Stimulated activated CD4-positive, alpha-beta T cell treated with anti-CD3 and anti-CD28 coated beads, Interleukin-2, amount 100 ng/mL, for 24 hours (primary cell): ENCODE results near the gene SOCS1.

Source experiments
- DNase-seq, 2 donors: peaks; one replicate each; pipeline ENCODE4 v3.0.0-alpha.2; 2020

SOCS1 gene

DNA sequence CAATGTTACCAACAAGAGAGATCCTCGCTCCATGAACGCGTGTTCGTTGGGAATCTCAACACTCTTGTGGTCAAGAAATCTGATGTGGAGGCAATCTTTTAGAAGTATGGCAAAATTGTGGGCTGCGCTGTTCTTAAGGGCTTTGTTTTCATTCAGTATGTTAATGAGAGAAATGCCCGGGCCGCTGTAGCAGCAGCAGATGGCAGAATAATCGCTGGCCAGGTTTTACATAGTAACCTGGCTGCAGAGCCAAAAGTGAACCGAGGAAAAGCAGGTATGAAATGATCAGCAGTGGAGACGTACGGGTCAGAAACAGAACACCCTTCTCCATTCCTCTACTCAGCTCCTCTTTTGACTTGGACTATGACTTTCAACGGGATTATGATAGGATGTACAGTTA, 13.3 kb downstream of the SOCS1 start:
- no peak for DNase-seq

GRCh38 chr16:11241480-11242204, 14.4 kb downstream of the SOCS1 start:
- DNase-seq, result no peak

GRCh38 chr16:11240636-11241473, 15.1 kb downstream of the SOCS1 start:
- DNase-seq, result no peak

- no peak for DNase-seq
Observed at GRCh38 chr16:11239644-11240632, 16.1 kb downstream of the SOCS1 start.

GRCh38 chr16:11238272-11239202, 17.5 kb downstream of the SOCS1 start:
- no peak for DNase-seq

DNA sequence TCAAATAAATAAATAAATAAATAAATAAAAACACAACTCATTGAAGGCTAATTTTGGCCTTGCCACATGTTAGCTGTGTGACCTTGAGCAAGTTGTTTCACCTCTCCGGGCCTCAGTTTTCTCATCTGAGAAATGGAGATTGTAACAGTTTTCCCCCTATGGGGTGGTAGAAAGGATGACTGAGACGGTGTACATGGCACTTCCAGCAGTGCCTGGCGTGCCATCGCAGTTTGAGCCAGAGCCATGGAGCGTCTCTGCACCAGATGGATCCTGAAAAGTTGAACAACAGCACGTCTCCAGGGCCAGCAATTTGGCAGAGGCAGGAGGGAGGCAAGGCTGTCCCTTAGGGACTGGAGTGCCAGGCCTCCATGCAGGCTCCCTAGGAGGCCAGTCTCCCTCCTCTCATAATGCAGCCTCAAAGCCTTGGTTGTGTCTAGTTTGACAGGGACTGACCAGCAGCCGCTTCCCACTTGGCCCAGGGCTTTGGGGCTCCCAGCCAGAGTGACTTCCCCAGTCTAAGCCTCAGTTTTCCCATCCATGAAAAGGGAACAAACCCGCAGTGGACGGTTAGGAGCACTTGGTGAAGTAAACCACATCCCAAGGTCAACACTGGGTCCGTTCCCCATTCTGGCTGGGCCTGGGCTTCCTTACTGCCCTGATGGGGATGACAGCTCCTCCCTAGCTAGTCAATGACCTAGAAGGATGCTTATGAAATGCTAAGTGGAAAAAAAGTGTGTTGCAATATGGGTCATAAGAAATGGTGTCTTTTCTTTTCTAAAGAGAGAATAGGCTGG, 19.3 kb downstream of the SOCS1 start:
- DNase-seq, result no peak

DNA sequence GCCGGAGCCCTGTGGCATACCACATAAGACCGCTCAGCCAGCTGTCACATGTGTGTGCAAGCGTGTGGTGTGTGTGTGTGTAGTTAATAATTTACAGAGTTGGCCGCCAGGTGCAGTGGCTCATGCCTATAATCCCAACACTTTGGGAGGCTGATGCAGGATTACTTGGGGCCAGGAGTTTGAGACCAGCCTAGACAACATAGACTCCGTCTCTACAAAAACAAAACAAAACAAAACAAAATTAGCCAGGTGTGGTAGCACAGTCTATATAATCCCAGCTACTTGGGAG, 20.4 kb downstream of the SOCS1 start:
- no peak for DNase-seq

- DNase-seq, result no peak
Observed at GRCh38 chr16:11234884-11235702, 20.9 kb downstream of the SOCS1 start.

- peak; percentile 80 to 84 for DNase-seq
Observed at GRCh38 chr16:11233727-11234376, 22.2 kb downstream of the SOCS1 start.

- peak; percentile 85 to 91 for DNase-seq
Observed at GRCh38 chr16:11232852-11233726, 22.9 kb downstream of the SOCS1 start.

GRCh38 chr16:11232302-11232851, 23.6 kb downstream of the SOCS1 start:
- DNase-seq, result no peak

- DNase-seq, result no peak
Observed at GRCh38 chr16:11231367-11231970, 24.5 kb downstream of the SOCS1 start.

DNA sequence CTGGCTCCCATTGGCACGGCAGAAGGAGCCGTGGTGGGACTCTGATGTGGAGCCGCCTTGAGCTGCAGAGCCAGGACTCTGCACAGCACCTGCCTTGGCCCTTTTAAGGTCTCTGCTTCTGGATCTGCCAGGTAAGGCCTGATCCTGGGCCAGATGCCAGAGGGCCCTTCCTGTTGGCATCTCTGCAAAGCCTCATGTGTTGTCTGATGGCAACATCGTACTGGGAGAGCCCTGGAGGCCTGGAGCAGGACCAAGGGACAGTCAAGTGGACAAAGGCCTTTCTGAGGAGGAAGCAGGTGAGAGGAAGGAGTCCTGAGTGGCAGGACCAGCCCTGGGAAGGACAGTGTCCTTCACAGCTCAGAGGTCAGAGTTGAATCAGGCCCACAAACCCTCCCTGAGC, 26.1 kb downstream of the SOCS1 start:
- DNase-seq, result no peak

DNA sequence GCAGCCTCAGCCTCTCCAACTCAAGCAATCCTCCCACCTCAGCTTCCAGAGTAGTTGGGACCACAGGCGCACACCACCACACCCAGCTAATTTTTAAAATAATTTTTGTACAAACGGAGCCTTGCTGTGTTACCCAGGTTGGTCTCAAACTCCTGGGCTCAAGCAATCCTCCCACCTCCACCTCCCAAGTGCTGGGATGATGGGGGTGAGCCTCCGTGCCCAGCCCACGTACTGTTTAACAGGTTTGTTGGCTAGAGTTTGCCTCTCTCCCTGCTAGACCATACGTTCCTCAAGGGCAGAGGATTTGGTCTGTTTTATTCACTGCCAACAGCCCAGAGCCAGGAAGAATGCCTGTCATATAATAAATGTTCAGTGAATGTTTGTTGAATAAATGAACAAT, 26.6 kb downstream of the SOCS1 start:
- no peak for DNase-seq

GRCh38 chr16:11225677-11226549, 30.1 kb downstream of the SOCS1 start:
- no peak for DNase-seq

- peak; percentile 81 to 88 for DNase-seq
Observed at GRCh38 chr16:11224894-11225676, 30.9 kb downstream of the SOCS1 start.
